PC-3 (cell line): ENCODE data around the gene ODAM.

ENCODE experiments used
- CTCF ChIP-seq: fragments of 300-600 bp; sonication (generic); conservative IDR thresholded peaks from 2 replicates; pipeline ENCODE4 v1.5.1; 2017; ENCODE audit warnings: antibody characterized with exemption, low read depth, mild to moderate bottlenecking, low read length
- EZH2 ChIP-seq: fragments of 300-600 bp; sonication (generic); IDR thresholded peaks from one replicate; pipeline ENCODE4 v1.6.1; 2017; ENCODE audit warnings: antibody characterized with exemption, mild to moderate bottlenecking, low read length; ENCODE audit not compliant: unreplicated experiment

GRCh38 chr4:70187216-70187615 lies 8.3 kb upstream of the ODAM start:
- TF ChIP-seq CTCF = no peak
- no peak for TF ChIP-seq EZH2
